Tibial artery (tissue), 4 donors: Measurements from ENCODE around the gene HDAC4.
A peak's percentile ranks its signal among the peaks of the same experiment; 100 is the strongest.

Source experiments
- DNase-seq, 2 donors: peaks; one replicate each; pipeline ENCODE4 v3.0.0-alpha.2; 2019
- H3K27ac ChIP-seq, 2 donors: fragments of 200-600 bp; sonication (generic) in 1 of 2; 1 replicate in 1 of 2; 2 replicates in 1 of 2; pipeline ENCODE4 v1.5.1; 2018 to 2019; ENCODE audit warnings: mild to moderate bottlenecking in 1 of 2
- H3K27me3 ChIP-seq, 2 donors: fragments of 200-600 bp; sonication (generic) in 1 of 2; one replicate each; pipeline versions ENCODE4 v1.5.1 to v1.6.0; 2016 to 2019
- H3K36me3 ChIP-seq, 3 donors: fragments of 200-600 bp; sonication (generic) in 2 of 3; one replicate each; pipeline ENCODE4 v1.5.1; 2016 to 2019; ENCODE audit warnings: mild to moderate bottlenecking in 2 of 3
- H3K4me1 ChIP-seq, 4 donors: fragments of 200-600 bp; sonication (generic) in 2 of 4; 1 replicate in 3 of 4; 2 replicates in 1 of 4; pipeline ENCODE4 v1.5.1; 2016 to 2019
- H3K4me3 ChIP-seq, 2 donors: fragments of 200-600 bp; sonication (generic) in 1 of 2; 1 replicate in 1 of 2; 2 replicates in 1 of 2; pipeline ENCODE4 v1.5.1; 2018 to 2019; ENCODE audit warnings: mild to moderate bottlenecking in 2 of 2
- H3K9me3 ChIP-seq, 3 donors: fragments of 200-600 bp; sonication (generic) in 1 of 3; one replicate each; pipeline ENCODE4 v1.5.1; 2016 to 2019
- CTCF ChIP-seq, 2 experiments: fragments of 200-600 bp in 1 of 2; fragments of 450-650 bp in 1 of 2; IDR thresholded peaks; one replicate each; pipeline ENCODE4 v1.5.1; 2017 to 2019; ENCODE audit warnings: antibody characterized with exemption in 2 of 2, mild to moderate bottlenecking in 1 of 2, moderate library complexity in 1 of 2
- intact Hi-C: fragments of 100-400 bp; cut with DNase I; formaldehyde crosslinking; loops from one replicate; pipeline ENCODE4 v1.15.0; 2023; ENCODE audit warnings: low total_unique reads

Gene HDAC4

DNA sequence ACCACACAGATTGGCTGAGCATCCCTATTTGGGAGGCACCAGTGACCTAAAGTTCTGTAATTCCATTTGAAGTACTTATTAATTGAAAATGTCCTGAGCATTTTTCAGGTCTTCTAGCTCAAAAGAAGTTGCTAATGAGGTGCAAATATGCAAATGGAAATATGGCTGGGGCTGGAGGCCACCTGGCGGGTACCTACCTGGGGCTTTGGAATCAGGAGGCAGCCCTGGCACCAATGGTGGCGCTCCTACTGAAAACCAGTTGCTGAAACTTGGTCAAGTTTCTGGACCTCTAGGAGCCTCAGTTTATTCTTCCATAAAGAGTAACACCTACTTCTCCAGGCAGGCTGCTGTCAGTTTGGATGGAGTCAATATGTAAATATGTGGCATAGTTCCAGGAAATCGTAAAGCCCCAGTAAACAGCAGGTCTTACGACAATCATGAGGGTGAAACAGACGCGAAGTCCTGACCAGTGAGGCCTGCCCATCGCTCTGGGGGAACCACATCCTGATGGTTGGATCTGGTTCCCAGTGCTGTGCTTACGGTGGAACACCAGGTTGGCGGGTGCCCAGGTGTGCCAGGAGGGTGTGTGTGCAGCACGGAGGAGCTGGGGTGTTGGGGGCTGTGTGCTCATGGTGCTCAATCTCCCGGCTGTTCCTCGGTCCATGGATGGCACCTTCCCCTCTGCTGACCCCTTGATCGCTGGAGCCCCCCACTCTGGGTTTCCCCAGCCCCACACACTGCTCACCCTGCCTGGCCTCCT, 366.8 kb downstream of the HDAC4 start:
- peak in 1 of 2 donors; percentile 41 for DNase-seq
- Histone ChIP-seq H3K4me3 (no peak overlapping the region), H3K27me3 (peaks cover 0 to 5% of the 10 kb centered on the region in 2 donors), H3K36me3 (no peaks in the 10 kb centered on the region), H3K9me3 (no peaks in the 10 kb centered on the region), H3K27ac (no peak overlapping the region), H3K4me1 (peaks cover 0 to 5% (median 0%) of the 10 kb centered on the region in 4 donors)
- intact Hi-C loops = loop anchor here (2.0 kb wide), 1 partner anchor 849 kb away; no protein-coding TSS in a partner anchor
- TF ChIP-seq CTCF (IDR thresholded peaks at IDR 0.05) = no peak

- intact Hi-C loops = no loop called here
Observed at GRCh38 chr2:239029958-239030357, 370.9 kb downstream of the HDAC4 start.

GRCh38 chr2:239028253-239028619, 372.6 kb downstream of the HDAC4 start:
- peak in 1 of 2 donors; percentile 51 for DNase-seq
- H3K27me3 ChIP-seq = no peaks in the 10 kb centered on the region
- TF ChIP-seq CTCF (IDR thresholded peaks at IDR 0.05) = no peak
- H3K4me3 ChIP-seq = no peak overlapping the region
- H3K4me1 ChIP-seq = peaks cover 0 to 23% (median 14%) of the 10 kb centered on the region in 4 donors
- H3K27ac ChIP-seq = no peak overlapping the region
- no peaks in the 10 kb centered on the region for H3K36me3 ChIP-seq
- H3K9me3 ChIP-seq = no peaks in the 10 kb centered on the region
- intact Hi-C loops = no loop called here

More at GRCh38 chr2:239029958-239030357, 370.9 kb downstream of the HDAC4 start:
- no peaks in the 10 kb centered on the region for H3K36me3 ChIP-seq
- H3K4me3 ChIP-seq = no peak overlapping the region
- no peaks in the 10 kb centered on the region for H3K9me3 ChIP-seq
- peak in 1 of 2 donors; percentile 12 for DNase-seq
- peaks cover 0 to 3% of the 10 kb centered on the region in 2 donors for H3K27me3 ChIP-seq
- no peak for TF ChIP-seq CTCF (IDR thresholded peaks at IDR 0.05)
- peaks cover 0 to 15% (median 11%) of the 10 kb centered on the region in 4 donors for H3K4me1 ChIP-seq
- H3K27ac ChIP-seq = no peak overlapping the region

GRCh38 chr2:239027391-239028252, 373.2 kb downstream of the HDAC4 start:
- intact Hi-C loops = no loop called here
- no peak for TF ChIP-seq CTCF (IDR thresholded peaks at IDR 0.05)
- Histone ChIP-seq H3K9me3 (no peaks in the 10 kb centered on the region), H3K4me1 (peaks cover 0 to 23% (median 14%) of the 10 kb centered on the region in 4 donors), H3K36me3 (no peaks in the 10 kb centered on the region), H3K27ac (no peak overlapping the region), H3K4me3 (no peak overlapping the region), H3K27me3 (no peaks in the 10 kb centered on the region)
- peak in 1 of 2 donors; percentile 40 for DNase-seq

- H3K9me3 ChIP-seq = no peaks in the 10 kb centered on the region
- no peak for TF ChIP-seq CTCF (IDR thresholded peaks at IDR 0.05)
- H3K36me3 ChIP-seq = no peaks in the 10 kb centered on the region
- H3K4me1 ChIP-seq = peaks cover 0 to 23% (median 14%) of the 10 kb centered on the region in 4 donors
- no peaks in the 10 kb centered on the region for H3K27me3 ChIP-seq
- intact Hi-C loops = no loop called here
- no peak overlapping the region for H3K4me3 ChIP-seq
- no peak overlapping the region for H3K27ac ChIP-seq
- DNase-seq = peak in 1 of 2 donors; percentile 55
Observed at GRCh38 chr2:239026711-239027361, 374.0 kb downstream of the HDAC4 start.
